ENCODE data around the gene SIX3.

The SIX3 gene

DNA sequence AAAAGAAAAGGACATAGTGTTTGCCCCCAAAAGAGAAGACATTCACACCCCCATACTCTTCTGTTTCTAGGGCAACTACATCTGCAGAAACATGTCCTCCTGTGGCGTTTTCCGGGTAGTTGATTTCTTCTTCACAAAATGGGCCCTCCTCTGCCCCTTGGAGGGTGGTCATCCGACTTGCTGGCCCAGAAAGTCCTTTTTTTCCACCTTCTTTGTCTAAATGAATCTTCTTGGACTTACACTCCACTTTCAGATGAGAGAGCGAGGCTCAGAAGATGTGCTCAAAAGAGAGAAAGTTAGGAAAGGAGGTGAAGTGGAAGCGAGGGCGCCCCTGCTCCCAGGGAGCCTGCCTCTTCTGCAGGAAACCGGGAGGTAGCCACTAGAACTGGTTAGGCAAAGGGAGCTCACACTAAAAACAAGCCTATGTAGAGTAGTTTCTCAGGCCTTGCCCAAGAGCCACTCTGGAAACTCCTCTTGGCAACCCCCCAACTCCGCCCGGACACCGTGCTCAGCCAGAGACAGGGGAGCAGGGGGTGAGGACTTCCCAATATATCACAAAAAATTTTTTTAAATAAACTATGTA is 10.2 kb upstream of the SIX3 start:
- DNase-seq = no peak

DNA sequence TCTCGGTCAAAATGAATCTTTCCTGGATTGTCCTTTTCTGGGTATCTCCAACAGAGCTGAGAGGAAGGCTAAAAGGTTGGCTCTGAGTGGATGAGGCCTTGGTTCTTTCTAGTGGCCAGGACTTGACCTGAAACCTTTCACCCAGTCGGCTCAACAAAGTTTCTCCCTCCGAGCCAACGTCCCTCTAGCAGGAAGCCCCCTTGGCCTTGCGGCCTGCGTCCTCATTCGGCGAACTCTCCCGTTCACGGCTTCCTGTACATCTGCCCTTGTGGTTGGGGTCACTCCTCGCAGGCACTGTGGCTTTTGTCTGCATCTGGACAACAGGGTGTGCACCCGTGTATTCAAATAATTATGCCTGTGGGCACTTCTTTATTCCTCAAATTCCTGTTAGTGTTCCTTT is 9.4 kb upstream of the SIX3 start:
- no peak for DNase-seq

DNA sequence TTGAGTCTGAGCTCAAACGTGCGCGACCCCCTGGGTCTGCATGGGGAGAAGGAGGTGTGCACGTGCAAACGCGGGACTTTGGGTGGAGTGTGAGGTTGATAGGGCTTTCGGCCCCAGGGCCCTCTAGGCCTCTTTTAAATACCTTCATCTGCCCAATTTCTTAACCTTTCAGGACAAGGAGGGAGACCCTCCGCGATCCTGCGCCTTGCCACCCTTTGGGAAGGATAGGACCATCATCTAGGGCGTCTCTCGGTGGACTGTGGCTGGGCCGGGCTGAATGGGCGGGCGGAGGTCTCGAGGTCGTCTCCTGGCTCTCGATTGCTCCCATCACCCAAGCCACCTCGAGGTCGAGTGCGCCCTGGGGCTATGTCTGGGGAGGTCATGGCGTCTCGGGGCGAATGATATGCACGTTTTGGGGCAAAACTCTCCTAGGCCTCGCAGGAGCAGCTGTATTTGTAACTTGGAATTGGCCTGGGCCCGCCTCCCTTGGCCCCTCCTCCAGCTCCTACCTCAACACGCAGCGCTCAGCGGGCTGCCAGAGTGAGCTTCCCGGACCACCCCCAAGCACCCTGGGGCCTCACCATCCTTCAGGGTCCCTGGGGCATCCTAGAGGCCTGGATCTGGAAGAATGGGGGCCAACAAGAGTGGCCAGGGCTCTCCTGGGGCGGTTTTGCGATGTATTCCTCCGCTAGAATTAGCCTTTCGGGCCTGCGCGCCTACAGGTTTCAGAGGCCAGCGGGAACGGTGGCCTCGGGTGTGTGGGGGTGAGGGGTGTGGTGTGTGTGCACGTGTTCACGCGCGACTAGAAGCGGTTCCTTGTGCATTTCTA is 8.7 kb upstream of the SIX3 start:
- no peak for DNase-seq

DNA sequence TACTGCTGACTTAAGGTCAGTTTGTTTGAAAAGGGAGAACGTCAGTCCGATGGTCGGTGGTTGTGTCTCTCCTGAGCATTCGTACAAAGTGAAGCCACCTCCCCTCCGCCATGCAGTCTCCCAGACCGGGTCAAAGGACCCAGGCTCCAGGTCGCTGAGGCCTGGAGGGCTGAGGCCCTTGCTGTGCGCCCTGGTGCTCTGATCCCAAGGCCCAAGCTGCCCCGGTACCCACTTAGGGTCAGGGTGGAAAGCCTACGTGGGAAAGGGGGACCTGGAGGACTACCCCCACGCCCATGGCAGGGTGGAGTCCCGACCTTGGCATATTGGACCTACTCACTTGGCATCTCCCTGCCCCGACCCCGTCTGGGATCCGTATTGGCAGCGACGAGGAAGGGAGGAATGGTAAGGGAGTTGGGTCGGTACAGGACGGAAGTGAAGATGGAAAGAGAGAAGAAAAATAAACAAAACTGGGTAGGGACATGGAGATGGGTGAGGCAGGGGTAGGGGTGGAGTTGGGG is 8.0 kb upstream of the SIX3 start:
- DNase-seq = no peak

DNA sequence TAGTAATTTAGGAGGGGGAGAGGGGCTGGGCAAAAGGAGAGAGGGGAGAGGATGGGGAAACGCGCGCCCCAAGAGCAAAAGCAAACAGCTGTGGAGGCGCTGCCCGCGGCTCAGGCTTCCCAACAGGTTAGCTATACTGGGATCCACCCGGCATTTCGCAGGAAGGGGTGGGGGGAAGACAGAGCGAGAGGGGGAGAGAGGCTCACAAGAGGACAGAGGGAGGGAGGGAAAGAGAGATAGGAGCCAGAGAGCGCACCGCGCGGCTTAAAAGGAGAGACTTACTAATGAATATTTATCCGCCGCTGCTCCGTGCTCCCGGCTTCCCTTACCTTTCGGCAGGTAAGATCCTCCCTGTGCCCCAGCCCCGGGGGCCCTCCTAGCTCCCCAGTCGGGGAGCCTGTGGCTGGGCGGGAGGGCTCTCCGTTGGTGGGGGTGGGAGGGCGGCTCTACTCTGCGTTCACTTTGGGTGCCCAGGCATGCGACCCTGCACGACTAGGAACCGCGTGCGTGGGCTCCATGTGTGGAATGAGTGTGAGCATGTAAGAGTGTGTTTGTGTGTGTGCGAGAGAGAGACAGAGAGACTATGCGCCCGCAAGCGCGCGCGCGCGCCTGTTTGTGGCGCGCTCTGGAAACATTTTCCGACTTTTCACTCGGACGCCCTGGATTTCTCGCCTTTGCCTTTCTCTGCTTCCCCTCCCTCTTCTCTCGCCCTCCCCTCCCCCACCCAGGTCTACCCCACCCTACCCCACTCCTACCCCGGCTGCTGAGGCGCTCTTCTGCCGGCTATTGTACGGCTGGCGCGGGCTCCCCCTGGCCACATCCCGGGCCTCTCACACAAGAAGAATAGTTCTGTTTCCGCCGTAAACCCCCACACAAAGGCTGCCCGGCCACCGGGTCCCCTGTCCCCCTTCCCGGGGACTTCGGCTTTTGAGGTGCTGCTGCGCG is 7.2 kb upstream of the SIX3 start:
- DNase-seq = no peak

DNA sequence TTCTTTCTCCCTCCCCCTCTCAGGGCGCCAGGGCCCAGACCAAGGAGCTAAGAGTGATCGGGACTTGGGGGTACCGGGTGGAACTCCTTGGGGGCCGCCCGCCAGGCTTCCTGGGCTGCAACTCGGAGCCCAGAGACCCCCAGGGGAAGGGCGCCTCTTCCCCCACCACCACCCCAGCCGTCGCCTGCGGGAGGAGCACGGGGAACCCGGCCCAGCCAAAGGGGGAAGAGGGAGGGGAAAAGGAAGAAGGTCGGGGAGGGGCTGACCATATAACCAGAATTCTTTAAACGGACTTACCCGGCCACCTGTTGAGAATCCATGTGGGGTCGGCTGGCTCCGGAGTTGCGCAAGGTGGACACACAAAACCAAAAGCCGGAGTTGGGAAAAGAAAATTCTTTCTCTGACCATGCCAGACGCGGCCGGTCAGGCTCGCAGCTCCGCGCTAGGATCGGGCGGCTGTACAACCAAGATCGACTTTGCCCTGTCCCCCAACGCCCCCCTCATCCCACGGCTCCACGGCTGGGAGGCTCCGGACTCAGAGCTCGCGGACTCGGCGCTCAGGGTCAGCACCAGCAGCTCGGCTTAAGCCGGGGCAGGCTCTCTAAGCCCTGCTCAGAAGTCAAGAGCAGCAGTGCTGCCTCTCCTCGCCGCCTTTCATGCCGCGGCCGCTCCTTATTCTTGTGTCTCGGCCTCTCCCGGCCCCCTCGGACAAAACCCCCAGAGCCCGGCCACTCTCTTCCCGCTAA is 6.3 kb upstream of the SIX3 start:
- DNase-seq = no peak

DNA sequence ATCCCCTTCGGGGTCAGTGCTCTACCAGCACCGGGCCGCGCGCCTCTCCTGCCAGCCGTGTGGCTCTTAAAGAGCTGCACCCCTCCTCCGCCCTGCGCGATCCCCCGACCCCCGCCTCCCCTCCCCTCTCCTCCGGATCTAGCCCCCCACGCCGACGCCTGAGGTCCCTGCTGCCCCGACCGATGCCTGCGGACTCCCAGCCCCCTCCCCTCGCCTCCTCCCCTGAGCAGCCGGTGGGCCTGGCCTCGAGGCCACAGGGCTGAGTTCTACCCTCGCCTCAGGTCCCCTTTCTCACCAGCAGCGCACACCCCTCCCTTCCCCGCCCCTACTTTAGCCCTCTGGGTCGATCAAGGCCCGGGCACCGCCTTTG is 5.8 kb upstream of the SIX3 start:
- no peak for DNase-seq

DNA sequence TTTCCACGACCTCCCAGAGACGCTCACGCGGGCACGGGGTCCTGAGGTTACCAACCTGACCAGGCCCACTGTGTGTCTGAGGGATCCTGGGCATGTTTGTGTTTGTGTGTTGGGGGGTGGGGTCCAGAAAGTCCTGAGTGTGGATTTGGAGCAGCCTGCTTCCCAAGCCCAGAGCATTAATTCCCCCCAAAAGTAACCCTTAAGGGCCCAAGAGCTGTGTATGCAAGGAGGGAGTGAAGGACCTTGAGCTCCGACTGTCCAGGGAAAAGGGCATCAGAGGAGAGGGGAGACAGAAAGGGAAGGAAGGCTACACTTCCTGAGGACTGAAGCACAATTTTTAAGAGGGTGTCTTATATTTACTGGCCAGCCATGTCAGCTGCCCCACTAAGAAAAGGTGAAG is 5.2 kb upstream of the SIX3 start:
- no peak for DNase-seq

DNA sequence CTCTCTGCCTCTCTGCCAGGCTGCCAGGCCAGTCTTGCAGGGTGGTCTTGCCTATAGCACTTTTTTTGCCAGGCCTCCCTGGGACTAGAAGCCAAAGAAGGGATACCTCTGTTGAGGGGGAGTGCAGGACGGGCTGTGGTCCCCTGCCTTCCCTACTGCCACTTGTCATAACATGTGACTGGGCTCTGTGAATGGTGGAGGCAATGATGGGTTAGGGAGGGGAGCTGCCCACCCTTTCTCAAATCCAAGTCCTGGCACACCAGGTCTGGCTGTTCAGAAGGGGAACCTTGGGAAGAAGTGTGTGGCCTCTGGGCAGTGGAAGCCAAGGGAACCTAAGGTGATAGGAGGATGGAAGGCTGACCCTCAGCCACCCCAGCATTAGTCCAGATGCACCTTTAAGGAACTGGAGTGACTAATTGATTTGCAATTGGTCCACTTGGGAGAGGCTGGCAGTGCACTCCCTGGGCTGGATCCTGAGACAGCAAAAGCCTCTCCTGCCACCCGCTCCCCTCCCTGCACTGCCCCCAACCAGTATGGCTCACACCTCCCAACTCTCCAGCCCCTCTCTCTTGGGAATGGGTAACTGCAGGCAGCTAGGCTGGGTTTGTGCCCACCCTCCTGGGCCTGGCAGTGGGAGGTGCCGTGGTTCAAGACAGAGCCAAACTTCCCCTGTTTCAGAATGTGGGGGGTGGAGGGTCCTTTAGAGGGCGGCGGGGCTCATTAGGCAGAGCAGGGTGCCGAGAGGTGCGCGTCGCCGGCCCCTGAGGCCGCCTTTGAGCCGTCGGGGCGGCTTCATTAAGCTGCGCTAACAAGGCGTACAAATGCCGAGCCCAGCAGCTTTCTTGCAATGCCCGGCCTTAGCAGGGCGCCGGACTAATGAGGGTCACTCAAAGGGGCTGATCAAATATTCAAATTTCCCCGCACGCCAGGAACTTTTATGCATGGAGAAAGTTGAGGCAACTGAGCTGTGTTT is 4.5 kb upstream of the SIX3 start:
- DNase-seq = no peak

DNA sequence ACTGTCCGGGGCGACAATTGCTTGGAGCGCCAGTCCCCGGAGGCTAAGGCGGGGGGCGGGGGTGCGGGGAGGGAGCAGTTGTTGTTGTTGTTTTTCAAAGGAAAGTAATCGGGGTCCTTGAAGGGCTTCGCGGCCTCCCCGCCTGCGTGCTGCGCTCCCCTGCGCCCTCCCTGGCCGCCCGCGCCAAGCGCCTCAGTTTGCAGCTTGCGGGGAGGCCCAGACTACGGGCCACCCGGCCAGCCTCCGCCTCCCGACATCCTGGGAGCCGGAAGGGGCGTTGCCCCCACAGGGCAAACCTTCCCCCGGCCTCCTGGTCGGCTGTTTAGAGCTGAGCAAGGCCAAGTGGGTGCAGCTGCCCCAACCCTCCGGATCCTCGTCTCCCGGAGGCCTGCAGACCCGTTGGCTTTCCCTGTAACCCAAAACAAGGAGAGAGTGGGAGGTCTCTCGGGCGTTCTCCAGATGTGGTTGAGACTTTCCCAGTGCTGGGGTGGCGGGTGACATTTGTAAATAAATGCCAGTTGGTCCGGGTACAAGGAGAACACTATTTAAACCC is 3.7 kb upstream of the SIX3 start:
- DNase-seq = no peak

DNA sequence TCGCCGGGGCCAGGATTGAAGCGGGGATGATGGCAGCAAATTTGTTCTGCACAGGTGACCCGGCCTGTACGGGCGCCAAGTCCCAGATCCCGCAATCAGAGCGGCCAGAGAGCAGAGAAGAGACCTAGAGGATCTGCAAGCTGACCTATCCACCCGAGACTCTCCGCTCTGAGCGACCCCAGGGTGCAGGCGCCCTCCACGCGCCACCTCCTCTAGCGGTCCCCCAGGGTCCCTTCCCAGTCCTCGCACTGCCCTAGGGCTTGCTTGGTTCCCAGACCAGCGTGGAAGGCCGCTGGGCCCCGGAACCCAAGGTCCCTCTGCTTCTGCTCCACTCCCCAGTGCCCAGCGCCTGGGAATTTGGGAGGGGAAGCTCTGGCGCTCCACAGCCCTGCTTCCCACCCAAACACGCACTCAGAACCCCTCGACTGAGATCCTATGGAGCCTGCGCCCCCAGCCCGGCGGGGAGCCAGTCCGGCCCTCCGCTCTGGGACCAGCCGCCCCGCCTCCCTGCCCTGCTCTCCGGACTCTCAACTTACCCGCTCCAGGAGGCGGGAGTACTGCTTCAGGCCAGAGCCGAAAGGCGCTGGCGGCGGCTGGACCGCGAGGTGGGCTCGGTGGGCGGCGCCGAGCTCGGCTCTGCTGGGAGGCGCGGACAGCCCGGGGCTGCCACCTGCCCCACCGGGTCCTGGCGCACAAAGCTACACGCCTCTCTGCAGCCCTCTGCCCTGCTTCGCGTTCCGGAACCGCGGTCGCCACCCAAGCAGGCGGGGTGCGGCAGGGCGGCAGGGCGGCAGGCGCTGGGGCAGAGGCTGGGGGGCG is 3.0 kb upstream of the SIX3 start:
- DNase-seq = no peak

DNA sequence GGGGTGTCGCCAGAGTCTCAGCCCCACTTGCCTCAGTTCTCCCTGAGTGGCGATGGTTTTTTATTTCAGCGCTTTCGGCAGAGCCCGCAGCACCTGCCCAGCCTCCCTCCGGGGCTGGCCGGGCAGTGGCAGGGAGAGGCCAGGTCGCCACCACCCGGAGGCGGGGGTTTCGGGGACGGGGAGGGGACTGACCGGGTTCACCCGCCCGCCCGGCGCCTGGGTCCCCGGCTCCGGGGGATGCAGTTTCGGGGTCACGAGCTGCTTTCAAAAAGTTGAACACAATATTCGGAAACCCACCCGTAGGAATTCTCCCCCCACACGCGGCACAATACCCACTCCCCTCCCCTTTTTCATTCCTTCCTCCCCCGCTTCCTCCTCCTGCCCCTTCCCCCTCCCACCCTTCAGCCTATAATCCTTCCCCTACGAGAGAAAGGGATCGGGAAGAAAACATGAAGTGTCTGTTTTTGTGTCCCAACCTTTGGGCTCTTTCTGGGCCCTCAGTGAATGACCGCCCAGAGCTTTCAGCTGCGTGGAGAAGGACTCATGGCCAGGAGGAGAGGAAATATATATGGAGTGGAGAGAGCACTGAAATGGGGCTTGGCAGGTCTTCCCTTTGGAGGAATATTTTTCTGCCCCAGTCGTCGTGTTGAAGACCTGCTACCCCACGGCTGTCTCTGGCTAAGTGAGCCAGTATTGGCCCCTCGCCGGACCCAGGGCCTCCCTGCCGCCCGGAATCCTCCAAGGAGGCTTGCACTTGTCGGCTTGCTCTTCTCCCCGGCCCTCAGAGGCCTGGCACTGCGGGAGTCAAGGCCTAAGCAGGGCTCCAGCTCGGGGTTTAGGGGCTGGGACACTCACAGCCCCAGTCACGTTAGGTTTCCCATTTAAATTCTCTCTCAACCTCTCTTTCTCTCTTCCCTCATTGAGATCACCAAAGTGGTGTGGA is 2.1 kb upstream of the SIX3 start:
- no peak for DNase-seq

DNA sequence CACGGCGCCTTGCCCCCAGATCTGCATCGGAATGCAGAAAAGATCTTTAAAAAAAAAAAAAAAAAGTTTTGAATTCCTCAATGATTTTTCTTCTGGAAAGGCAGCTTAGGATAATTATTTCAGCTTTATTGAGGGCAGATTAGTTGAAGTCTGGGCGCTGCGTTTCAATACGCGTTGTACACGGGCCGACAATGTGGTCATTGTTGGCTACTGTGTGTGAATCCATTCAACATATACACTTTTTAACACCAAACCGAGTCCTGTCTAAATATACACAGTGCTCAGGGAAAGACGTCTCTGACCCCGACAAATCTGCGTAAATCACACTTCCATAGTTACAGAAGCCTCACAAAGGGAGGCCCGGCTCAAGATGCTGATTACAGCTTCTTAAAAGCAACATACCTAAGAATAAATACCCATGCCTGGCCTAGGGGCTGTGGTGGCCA is 1.4 kb upstream of the SIX3 start:
- no peak for DNase-seq

DNA sequence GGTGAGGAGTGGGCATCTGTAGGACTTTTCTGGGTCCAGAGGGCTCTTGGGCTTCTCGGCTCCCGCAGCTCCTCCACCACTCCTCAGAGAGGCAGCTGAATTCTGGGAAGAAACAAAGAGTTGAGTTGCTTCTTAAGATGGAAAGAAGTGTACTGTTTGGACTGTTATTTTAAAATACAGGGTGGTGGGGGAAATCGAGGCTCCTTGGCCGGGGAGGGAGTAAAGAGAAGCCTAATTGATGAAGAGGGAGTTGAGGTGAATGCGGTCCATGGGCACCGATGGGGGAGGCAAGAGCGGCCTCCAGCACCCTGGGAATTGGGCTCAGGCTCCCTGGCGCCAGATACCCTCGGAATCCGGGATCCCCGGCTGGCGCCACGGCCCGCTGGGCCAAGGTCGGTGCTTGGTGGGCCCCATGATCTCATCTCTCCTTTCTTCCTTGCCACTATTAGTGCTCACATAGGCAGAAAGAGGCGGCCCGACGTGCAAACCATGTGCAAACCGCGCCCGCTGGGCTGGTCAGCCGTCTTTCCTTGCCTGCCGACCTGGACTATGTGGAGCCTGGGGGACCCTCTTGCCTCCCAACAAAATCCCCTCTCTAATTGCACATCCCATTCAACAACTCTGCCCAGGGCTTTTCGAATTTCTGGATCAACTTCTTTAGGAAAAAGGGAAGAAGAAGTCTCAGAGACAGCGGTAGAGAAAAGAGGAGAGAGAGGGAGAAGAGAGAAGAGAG is 604 bp upstream of the SIX3 start:
- no peak for DNase-seq

DNA sequence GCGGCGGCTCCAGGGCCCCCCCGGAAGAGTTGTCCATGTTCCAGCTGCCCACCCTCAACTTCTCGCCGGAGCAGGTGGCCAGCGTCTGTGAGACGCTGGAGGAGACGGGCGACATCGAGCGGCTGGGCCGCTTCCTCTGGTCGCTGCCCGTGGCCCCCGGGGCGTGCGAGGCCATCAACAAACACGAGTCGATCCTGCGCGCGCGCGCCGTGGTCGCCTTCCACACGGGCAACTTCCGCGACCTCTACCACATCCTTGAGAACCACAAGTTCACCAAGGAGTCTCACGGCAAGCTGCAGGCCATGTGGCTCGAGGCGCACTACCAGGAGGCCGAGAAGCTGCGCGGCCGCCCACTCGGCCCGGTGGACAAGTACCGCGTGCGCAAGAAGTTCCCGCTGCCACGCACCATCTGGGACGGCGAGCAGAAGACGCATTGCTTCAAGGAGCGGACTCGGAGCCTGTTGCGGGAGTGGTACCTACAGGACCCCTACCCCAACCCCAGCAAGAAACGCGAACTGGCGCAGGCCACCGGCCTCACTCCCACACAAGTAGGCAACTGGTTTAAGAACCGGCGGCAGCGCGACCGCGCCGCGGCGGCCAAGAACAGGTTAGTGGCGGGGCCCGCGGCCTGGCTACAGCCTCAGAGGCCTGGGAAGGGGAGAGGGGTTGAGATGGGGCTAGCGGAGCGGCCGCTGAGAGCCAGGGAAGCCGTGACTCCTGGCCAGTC is 965 bp downstream of the SIX3 start:
- no peak for DNase-seq

DNA sequence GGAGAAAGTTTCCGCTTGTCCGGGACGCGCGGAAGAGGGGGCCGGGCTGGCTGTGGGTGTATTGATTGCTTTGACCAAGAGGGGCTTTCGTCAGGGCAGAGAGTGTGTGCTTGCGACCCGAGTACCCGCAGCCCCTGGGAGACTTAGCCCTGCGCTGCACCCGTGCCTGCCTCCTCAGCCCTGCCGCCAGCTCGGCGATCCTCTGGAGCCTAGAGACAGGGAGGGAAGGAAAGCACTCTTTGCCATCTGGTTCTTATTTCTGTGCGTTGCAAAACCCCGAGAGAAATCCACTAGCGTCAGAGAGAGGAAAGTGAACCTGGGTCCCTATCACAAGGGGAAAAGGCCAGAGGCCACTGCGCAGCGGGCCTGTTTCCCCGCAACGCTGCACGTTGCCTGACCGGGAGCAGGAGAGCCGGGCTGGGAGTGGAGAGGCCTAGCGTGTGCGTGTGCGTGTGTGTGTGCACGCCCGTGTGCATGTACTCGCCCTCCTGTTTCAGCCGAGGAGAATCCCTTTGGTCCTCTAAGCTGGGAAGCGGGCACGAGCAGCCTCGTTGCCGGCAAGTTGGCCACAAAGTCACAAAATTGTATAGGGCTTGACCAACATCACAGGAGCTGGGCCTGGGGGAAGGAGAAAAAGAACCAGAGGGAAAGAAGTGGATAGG is 1.7 kb downstream of the SIX3 start:
- no peak for DNase-seq

DNA sequence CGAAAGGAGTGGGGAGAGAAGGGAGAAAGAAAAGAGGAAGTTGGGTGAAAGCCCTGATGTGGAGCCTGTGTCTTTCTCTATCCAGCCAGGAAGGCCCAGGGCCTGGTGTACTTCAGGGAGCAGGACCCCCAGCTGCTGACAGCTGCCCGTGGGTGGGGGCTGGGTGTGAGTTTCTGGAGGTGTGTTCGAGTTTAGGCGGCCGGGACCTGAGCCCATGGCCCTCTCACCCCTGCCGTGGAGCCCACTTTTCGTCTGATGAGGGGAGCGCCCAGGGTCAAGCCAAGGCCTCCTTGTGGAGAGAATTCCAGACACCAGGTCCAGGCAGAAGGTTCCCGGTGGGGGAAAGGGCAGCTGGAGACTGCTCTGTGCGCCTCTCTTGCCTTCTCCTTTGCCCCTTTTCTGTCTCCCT is 2.2 kb downstream of the SIX3 start:
- DNase-seq = no peak

All from stimulated activated CD4-positive, alpha-beta T cell treated with anti-CD3 and anti-CD28 coated beads, Interleukin-2, amount 100 ng/mL, for 48 hours (primary cell).